ENCODE measurements around the gene ACSF2. TPM values are rescaled to one million over a fixed set of nuclear protein-coding genes. Genes with fewer than 3 reads are reported as not detected.

The ACSF2 gene
- total and polyA plus RNA-seq, 2 of the 13 experiments (the other 11 are each of a cell fraction or from before 2014, with no cell fraction given) = 87.3 to 109 TPM

- peaks cover 3% of the 10 kb centered on the region for H3K79me2 ChIP-seq (ENCODE audit: insufficient read depth, low read length)
- no peaks in the 10 kb centered on the region for H3K27me3 ChIP-seq (ENCODE audit: control insufficient read depth in 1 of 2, insufficient read depth in 2 of 2, low read length in 2 of 2)
- peaks cover 4% of the 10 kb centered on the region; the same call in 1 of the 2 replicates for H4K20me1 ChIP-seq (ENCODE audit: insufficient read depth, low read length)
- no peak overlapping the region for H3K4me3 ChIP-seq (replicated peaks in 1 of 3; ENCODE audit: insufficient read depth in 1 of 3, low read depth in 2 of 3, low read length in 3 of 3)
- peak overlapping the region; percentile 21 for H2AFZ ChIP-seq (ENCODE audit: low read length)
- peak; percentile 58 for DNase-seq (ENCODE audit: low spot score)
- peak overlapping the region; percentile 46 for H3K27ac ChIP-seq (ENCODE audit: extremely low read length, insufficient read depth, low read length)
- POLR2A ChIA-PET = interaction anchor here (0.7 to 1.4 kb wide), 2 partner anchors 17 to 79 kb away, joined by 3 to 5 read pairs; partner anchors contain the start of gene LRRC59
- CTCF ChIA-PET (ENCODE audit: low intra/inter-chr PET ratio, low total read pairs) = interaction anchor here (3.0 kb wide), 1 partner anchor 48 kb away, joined by 20 read pairs; no protein-coding TSS in a partner anchor
- FAIRE-seq = peak; percentile 89
- no TSS peak for BruUV-seq (replicated peaks)
- no peaks in the 10 kb centered on the region for H3K9me3 ChIP-seq (ENCODE audit: low read length)
- WGBS (ENCODE audit: low lambda C conversion rate) = 63% methylated on average over 18 of the region's 18 CpGs
- H3K4me2 ChIP-seq (ENCODE audit: low read depth, low read length) = peak overlapping the region; percentile 46
- no peak for ATAC-seq
- intact Hi-C loops (cut with micrococcal nuclease; ENCODE audit: unreplicated experiment) = loop anchor here (1.0 kb wide), 1 partner anchor 47 kb away; no protein-coding TSS in a partner anchor
- peaks cover 13% of the 10 kb centered on the region in 2 experiments; a peak in 4 of 5 replicates for H3K36me3 ChIP-seq (replicated peaks in 1 of 2; ENCODE audit: control insufficient read depth in 1 of 2, insufficient read depth in 2 of 2, low read length in 2 of 2)
- H3K9ac ChIP-seq (ENCODE audit: insufficient read depth, low read depth, low read length) = peak overlapping the region; percentile 12; the same call in 1 of the 2 replicates
- H3K4me1 ChIP-seq (ENCODE audit: insufficient read depth, low read length) = peaks cover 47% of the 10 kb centered on the region
- in situ Hi-C loops (cut with HindIII; ENCODE audit: extremely low pct_ligation_motif_present, low pct_unique_long_range_greater_than_20kb) = loop anchor here (5.0 kb wide), 1 partner anchor 79 kb away; the partner anchor contains the start of gene LRRC59
- TF ChIP-seq CBX2 (IDR thresholded peaks at IDR 0.05; ENCODE audit: low read depth, low read length) (no peak), CBX2 (CRISPR knock-in tag; IDR thresholded peaks at IDR 0.05; ENCODE audit: low read depth) (no peak), SRSF9 (IDR thresholded peaks at IDR 0.05; ENCODE audit: borderline replicate concordance, insufficient read depth, low read depth, low read length, poor library complexity, severe bottlenecking) (no peak), CBFB (CRISPR knock-in tag; IDR thresholded peaks at IDR 0.05) (no peak), ZZZ3 (CRISPR knock-in tag; IDR thresholded peaks at IDR 0.05; ENCODE audit: borderline replicate concordance) (no peak), KDM6A (CRISPR knock-in tag; IDR thresholded peaks at IDR 0.05; ENCODE audit: low read depth) (no peak), ZNF350 (CRISPR knock-in tag; IDR thresholded peaks at IDR 0.05; ENCODE audit: borderline replicate concordance, low read depth) (peak; percentile 52; the same call in 1 of the 2 replicates), ZNF512 (CRISPR knock-in tag; IDR thresholded peaks at IDR 0.05) (no peak), ZNF652 (CRISPR knock-in tag; IDR thresholded peaks at IDR 0.05; ENCODE audit: borderline replicate concordance, low read depth) (no peak), MLXIP (CRISPR knock-in tag; IDR thresholded peaks at IDR 0.05; ENCODE audit: borderline replicate concordance) (no peak), STAT6 (CRISPR knock-in tag; IDR thresholded peaks at IDR 0.05; ENCODE audit: borderline replicate concordance) (no peak), CHCHD3 (CRISPR knock-in tag; IDR thresholded peaks at IDR 0.05) (no peak), ARID3A (IDR thresholded peaks at IDR 0.05; ENCODE audit: low read depth, low read length) (no peak)
Observed at GRCh38 chr17:50476545-50477315, 50.7 kb downstream of the ACSF2 start.

Measured in HepG2 (cell line).